ENCODE data around the gene ST6GAL2.

ST6GAL2 gene

GRCh38 chr2:106843001-106843909 is 42.7 kb downstream of the ST6GAL2 start:
- H4K8ac ChIP-seq (ENCODE audit: low read depth, low read length), result no peak overlapping the region
- no peak overlapping the region for H4K91ac ChIP-seq (ENCODE audit: low read depth, low read length, poor library complexity)
- H3K18ac ChIP-seq (ENCODE audit: low read length), result peak overlapping the region; percentile 54
- peak overlapping the region; percentile 15 for H2BK15ac ChIP-seq (ENCODE audit: low read length)
- H3K27ac ChIP-seq (replicated peaks; ENCODE audit: low read length), result no peak overlapping the region
- no peak overlapping the region for H3K4me3 ChIP-seq (ENCODE audit: low read length in 2 of 2)
- WGBS, 2 donors (ENCODE audit: extremely low coverage in 2 of 2, insufficient read length in 2 of 2, insufficient replicate concordance in 1 of 2), result no CpG with 5 or more reads among the region's 63 CpGs
- no peak overlapping the region for H2BK120ac ChIP-seq (ENCODE audit: low read depth, low read length)
- H3K23ac ChIP-seq (ENCODE audit: low read depth, low read length, poor library complexity), result no peak overlapping the region
- H2AK5ac ChIP-seq (ENCODE audit: low read depth, low read length), result peak overlapping the region; percentile 27
- no peak overlapping the region for H3K4ac ChIP-seq (ENCODE audit: low read length)
- peaks cover 0 to 12% of the 10 kb centered on the region in 2 donors for H3K4me1 ChIP-seq (ENCODE audit: control insufficient read depth in 2 of 2, insufficient read depth in 1 of 2, low read depth in 1 of 2, low read length in 2 of 2)
- no peaks in the 10 kb centered on the region for H3K79me1 ChIP-seq (ENCODE audit: low read depth, low read length)
- no peak overlapping the region for H2BK5ac ChIP-seq (ENCODE audit: low read length)
- H3K36me3 ChIP-seq (replicated peaks in 1 of 2; ENCODE audit: control insufficient read depth in 2 of 2, insufficient read depth in 2 of 2, low read length in 2 of 2), result no peaks in the 10 kb centered on the region
- H2BK12ac ChIP-seq (ENCODE audit: low read length), result no peak overlapping the region
- no peaks in the 10 kb centered on the region for H3K9me3 ChIP-seq (replicated peaks in 1 of 2; ENCODE audit: control insufficient read depth in 2 of 2, insufficient read depth in 1 of 2, low read depth in 1 of 2, low read length in 2 of 2)
- no peak overlapping the region for H3K4me2 ChIP-seq (ENCODE audit: insufficient read depth, low read length, poor library complexity, severe bottlenecking)
- DNase-seq (ENCODE audit: low spot score), result no peak
- no peak overlapping the region for H2AFZ ChIP-seq (ENCODE audit: low read length)
- H3K14ac ChIP-seq (ENCODE audit: low read length), result no peak overlapping the region
- H3K27me3 ChIP-seq (ENCODE audit: control insufficient read depth in 3 of 3, insufficient read depth in 3 of 3, low read depth in 1 of 3, low read length in 3 of 3), result no peaks in the 10 kb centered on the region
- no peak overlapping the region for H3K9ac ChIP-seq (ENCODE audit: low read depth, low read length, poor library complexity)

- no peak overlapping the region for H3K18ac ChIP-seq (ENCODE audit: low read length)
- H2BK12ac ChIP-seq (ENCODE audit: low read length), result no peak overlapping the region
- H3K4me2 ChIP-seq (ENCODE audit: insufficient read depth, low read length, poor library complexity, severe bottlenecking), result no peak overlapping the region
- H2BK120ac ChIP-seq (ENCODE audit: low read depth, low read length), result no peak overlapping the region
- WGBS, 2 donors (ENCODE audit: extremely low coverage in 2 of 2, insufficient read length in 2 of 2, insufficient replicate concordance in 1 of 2), result no CpG with 5 or more reads among the region's 7 CpGs
- H2BK5ac ChIP-seq (ENCODE audit: low read length), result no peak overlapping the region
- H3K27ac ChIP-seq (replicated peaks; ENCODE audit: low read length), result no peak overlapping the region
- no peak overlapping the region for H2AFZ ChIP-seq (ENCODE audit: low read length)
- H3K4me1 ChIP-seq (ENCODE audit: control insufficient read depth in 2 of 2, insufficient read depth in 1 of 2, low read depth in 1 of 2, low read length in 2 of 2), result peaks cover 0 to 11% of the 10 kb centered on the region in 2 donors
- H4K8ac ChIP-seq (ENCODE audit: low read depth, low read length), result no peak overlapping the region
- DNase-seq (ENCODE audit: low spot score), result no peak
- H2AK5ac ChIP-seq (ENCODE audit: low read depth, low read length), result no peak overlapping the region
- no peak overlapping the region for H3K14ac ChIP-seq (ENCODE audit: low read length)
- H3K4ac ChIP-seq (ENCODE audit: low read length), result no peak overlapping the region
- no peaks in the 10 kb centered on the region for H3K27me3 ChIP-seq (ENCODE audit: control insufficient read depth in 3 of 3, insufficient read depth in 3 of 3, low read depth in 1 of 3, low read length in 3 of 3)
- no peaks in the 10 kb centered on the region for H3K79me1 ChIP-seq (ENCODE audit: low read depth, low read length)
- H3K36me3 ChIP-seq (replicated peaks in 1 of 2; ENCODE audit: control insufficient read depth in 2 of 2, insufficient read depth in 2 of 2, low read length in 2 of 2), result no peaks in the 10 kb centered on the region
- H4K91ac ChIP-seq (ENCODE audit: low read depth, low read length, poor library complexity), result no peak overlapping the region
- no peaks in the 10 kb centered on the region for H3K9me3 ChIP-seq (replicated peaks in 1 of 2; ENCODE audit: control insufficient read depth in 2 of 2, insufficient read depth in 1 of 2, low read depth in 1 of 2, low read length in 2 of 2)
- H2BK15ac ChIP-seq (ENCODE audit: low read length), result no peak overlapping the region
- H3K4me3 ChIP-seq (ENCODE audit: low read length in 2 of 2), result no peak overlapping the region
- no peak overlapping the region for H3K9ac ChIP-seq (ENCODE audit: low read depth, low read length, poor library complexity)
- no peak overlapping the region for H3K23ac ChIP-seq (ENCODE audit: low read depth, low read length, poor library complexity)
These were observed 43.9 kb downstream of the ST6GAL2 start for GRCh38 chr2:106841886-106842645.

- Histone ChIP-seq H4K8ac (ENCODE audit: low read depth, low read length) (no peak overlapping the region), H2BK120ac (ENCODE audit: low read depth, low read length) (no peak overlapping the region), H3K23ac (ENCODE audit: low read depth, low read length, poor library complexity) (no peak overlapping the region), H3K18ac (ENCODE audit: low read length) (no peak overlapping the region), H3K14ac (ENCODE audit: low read length) (no peak overlapping the region), H2AK5ac (ENCODE audit: low read depth, low read length) (no peak overlapping the region), H3K27ac (replicated peaks; ENCODE audit: low read length) (no peak overlapping the region), H3K4me2 (ENCODE audit: insufficient read depth, low read length, poor library complexity, severe bottlenecking) (no peak overlapping the region), H3K4me1 (ENCODE audit: control insufficient read depth in 2 of 2, insufficient read depth in 1 of 2, low read depth in 1 of 2, low read length in 2 of 2) (peaks cover 0 to 11% of the 10 kb centered on the region in 2 donors), H3K27me3 (ENCODE audit: control insufficient read depth in 3 of 3, insufficient read depth in 3 of 3, low read depth in 1 of 3, low read length in 3 of 3) (no peaks in the 10 kb centered on the region), H2BK5ac (ENCODE audit: low read length) (no peak overlapping the region), H3K36me3 (replicated peaks in 1 of 2; ENCODE audit: control insufficient read depth in 2 of 2, insufficient read depth in 2 of 2, low read length in 2 of 2) (no peaks in the 10 kb centered on the region), H3K9me3 (replicated peaks in 1 of 2; ENCODE audit: control insufficient read depth in 2 of 2, insufficient read depth in 1 of 2, low read depth in 1 of 2, low read length in 2 of 2) (no peaks in the 10 kb centered on the region), H3K9ac (ENCODE audit: low read depth, low read length, poor library complexity) (no peak overlapping the region), H3K4me3 (ENCODE audit: low read length in 2 of 2) (no peak overlapping the region), H2BK12ac (ENCODE audit: low read length) (no peak overlapping the region), H2AFZ (ENCODE audit: low read length) (no peak overlapping the region), H4K91ac (ENCODE audit: low read depth, low read length, poor library complexity) (no peak overlapping the region), H3K4ac (ENCODE audit: low read length) (no peak overlapping the region), H3K79me1 (ENCODE audit: low read depth, low read length) (no peaks in the 10 kb centered on the region), H2BK15ac (ENCODE audit: low read length) (no peak overlapping the region)
- no peak for DNase-seq (ENCODE audit: low spot score)
- WGBS, 2 donors (ENCODE audit: extremely low coverage in 2 of 2, insufficient read length in 2 of 2, insufficient replicate concordance in 1 of 2), result no CpG with 5 or more reads among the region's 2 CpGs
These were observed 45.1 kb downstream of the ST6GAL2 start for GRCh38 chr2:106840818-106841217.

Data from neuronal stem cell (in vitro differentiated cells).